Measurements from ENCODE around the gene ACLY.

DNA sequence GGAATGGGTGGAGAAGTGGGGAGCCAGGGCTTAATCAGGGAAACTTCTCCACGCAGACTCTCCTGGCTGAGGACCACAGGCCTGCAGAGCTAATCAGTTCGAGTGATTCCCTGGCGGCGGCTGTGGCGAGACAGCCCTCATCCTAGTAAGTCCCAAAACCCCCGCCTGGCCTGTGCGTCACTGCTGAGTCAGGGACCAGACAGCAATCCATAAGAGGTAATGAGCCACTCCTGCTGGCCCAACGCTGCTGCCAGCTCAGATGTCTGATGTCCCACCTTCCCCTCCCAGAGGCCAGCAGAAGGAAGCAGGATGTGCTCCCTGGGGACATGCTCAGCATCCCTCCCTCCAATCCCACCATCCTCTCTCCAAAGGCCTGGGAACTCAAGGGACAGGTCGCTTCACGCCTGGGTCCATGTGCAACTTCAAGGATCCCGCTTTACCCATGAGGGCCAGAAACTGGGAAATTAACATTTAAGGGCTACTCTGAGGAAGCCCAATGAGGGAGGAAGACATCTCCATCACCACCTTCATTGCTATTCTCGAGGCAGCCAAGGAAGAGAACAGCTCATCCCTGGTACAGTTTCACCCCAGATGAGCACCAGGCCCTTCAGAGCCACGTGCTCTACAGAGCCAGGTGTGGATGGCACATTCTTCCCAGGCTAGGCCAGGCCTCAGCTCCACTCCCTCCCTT is 7.9 kb downstream of the ACLY start:
- no peak for TF ChIP-seq CTCF (conservative IDR thresholded peaks at IDR 0.05; ENCODE audit: low read length)
- no peak for TF ChIP-seq EZH2phosphoT487 (IDR thresholded peaks at IDR 0.05; ENCODE audit: borderline replicate concordance, low read depth, low read length)
